Activated naive CD4-positive, alpha-beta T cell treated with anti-CD3 and anti-CD28 coated beads for 36 hours (primary cell): ENCODE results near the gene ZNRF2. TPM values are rescaled to one million over a fixed set of nuclear protein-coding genes. Genes with fewer than 3 reads are reported as not detected.
A peak's percentile ranks its signal among the peaks of the same experiment; 100 is the strongest.

Source experiments
- CTCF ChIA-PET: fragments of 350-600 bp; sonication (Branson Sonifier 250); formaldehyde crosslinking; loops from one replicate; lab custom pipeline; 2021; ENCODE audit warnings: antibody characterized with exemption; lab: Charles Lee
- DNase-seq: peaks from one replicate; pipeline ENCODE4 v3.0.0-alpha.2; 2020
- H3K27ac Mint-ChIP-seq: one replicate; pipeline ENCODE4 v1.8.0; 2021; ENCODE audit warnings: mild to moderate bottlenecking, mixed read lengths
- H3K27me3 Mint-ChIP-seq: one replicate; pipeline ENCODE4 v1.8.0; 2021; ENCODE audit warnings: low read depth, mixed read lengths
- H3K36me3 Mint-ChIP-seq: one replicate; pipeline ENCODE4 v1.8.0; 2021; ENCODE audit warnings: low read depth, mixed read lengths
- H3K4me1 Mint-ChIP-seq: one replicate; pipeline ENCODE4 v1.8.0; 2021; ENCODE audit warnings: low read depth, mixed read lengths
- H3K4me3 Mint-ChIP-seq: one replicate; pipeline ENCODE4 v1.8.0; 2021; ENCODE audit warnings: mild to moderate bottlenecking, moderate library complexity, mixed read lengths
- H3K9me3 Mint-ChIP-seq: one replicate; pipeline ENCODE4 v1.8.0; 2021; ENCODE audit warnings: mixed read lengths
- intact Hi-C: fragments of 100-400 bp; cut with micrococcal nuclease; formaldehyde crosslinking; loops from one replicate; pipeline ENCODE4 v1.15.1; 2023
- total RNA-seq, 2 experiments: library from RNA; stranded (reverse); gene quantifications; one replicate each; pipeline ENCODE4 v1.2.3, GENCODE V29; 2021

The ZNRF2 gene
- total RNA-seq, 2 experiments from 2014 or later = 10.4 to 10.5 TPM

- peak; percentile 52 for DNase-seq
- peak overlapping the region; percentile 54 for H3K4me3 Mint-ChIP-seq
- CTCF ChIA-PET = interaction anchor here (0.6 to 2.2 kb wide), 9 partner anchors 8 to 66 kb away, joined by 3 to 11 read pairs (median 3); no protein-coding TSS in a partner anchor
- H3K27ac Mint-ChIP-seq = peak overlapping the region; percentile 48
- peaks cover 44% of the 10 kb centered on the region for H3K4me1 Mint-ChIP-seq
- H3K9me3 Mint-ChIP-seq = no peaks in the 10 kb centered on the region
- intact Hi-C loops = loop anchor here (1.0 to 5.0 kb wide), 4 partner anchors 8 to 147 kb away; partner anchors contain the start of genes NOD1 and ZNRF2
- no peaks in the 10 kb centered on the region for H3K27me3 Mint-ChIP-seq
- H3K36me3 Mint-ChIP-seq = peaks cover 2% of the 10 kb centered on the region
Measured at GRCh38 chr7:30330134-30331111, 46.0 kb downstream of the ZNRF2 start.

- no peaks in the 10 kb centered on the region for H3K9me3 Mint-ChIP-seq
Measured at GRCh38 chr7:30331338-30331737, 46.9 kb downstream of the ZNRF2 start.

GRCh38 chr7:30332549-30332948 lies 48.2 kb downstream of the ZNRF2 start:
- CTCF ChIA-PET = interaction anchor here (2.2 kb wide), 1 partner anchor 10 kb away, joined by 11 read pairs; no protein-coding TSS in a partner anchor
- DNase-seq = no peak
- Mint-ChIP-seq H3K36me3 (no peaks in the 10 kb centered on the region), H3K9me3 (no peaks in the 10 kb centered on the region), H3K27ac (no peak overlapping the region), H3K4me1 (peaks cover 49% of the 10 kb centered on the region), H3K4me3 (no peak overlapping the region), H3K27me3 (no peaks in the 10 kb centered on the region)
- intact Hi-C loops = loop anchor here (5.0 kb wide), 1 partner anchor 145 kb away; the partner anchor contains the start of gene NOD1

More at GRCh38 chr7:30331338-30331737, 46.9 kb downstream of the ZNRF2 start:
- Mint-ChIP-seq H3K4me1 (peaks cover 49% of the 10 kb centered on the region), H3K4me3 (no peak overlapping the region), H3K36me3 (peaks cover 1% of the 10 kb centered on the region), H3K27ac (peak overlapping the region; percentile 65), H3K27me3 (no peaks in the 10 kb centered on the region)
- DNase-seq = no peak
- CTCF ChIA-PET = interaction anchor here (1.4 to 2.2 kb wide), 2 partner anchors 9 to 53 kb away, joined by 4 to 11 read pairs; no protein-coding TSS in a partner anchor
- intact Hi-C loops = loop anchor here (5.0 kb wide), 1 partner anchor 146 kb away; the partner anchor contains the start of gene NOD1

- Mint-ChIP-seq H3K27me3 (no peaks in the 10 kb centered on the region), H3K4me3 (no peak overlapping the region), H3K36me3 (peaks cover 6% of the 10 kb centered on the region), H3K27ac (no peak overlapping the region), H3K4me1 (peaks cover 35% of the 10 kb centered on the region), H3K9me3 (peaks cover 2% of the 10 kb centered on the region)
- DNase-seq = no peak
- intact Hi-C loops = no loop called here
- CTCF ChIA-PET = no interaction called here
Measured at GRCh38 chr7:30335763-30336487, 51.5 kb downstream of the ZNRF2 start.

GRCh38 chr7:30344513-30344912 lies 60.1 kb downstream of the ZNRF2 start:
- intact Hi-C loops = no loop called here
- CTCF ChIA-PET = no interaction called here
- peaks cover 4% of the 10 kb centered on the region for H3K36me3 Mint-ChIP-seq
- no peak overlapping the region for H3K4me3 Mint-ChIP-seq
- no peak for DNase-seq
- no peak overlapping the region for H3K27ac Mint-ChIP-seq
- H3K9me3 Mint-ChIP-seq = peaks cover 11% of the 10 kb centered on the region
- H3K27me3 Mint-ChIP-seq = no peaks in the 10 kb centered on the region
- H3K4me1 Mint-ChIP-seq = peaks cover 50% of the 10 kb centered on the region

GRCh38 chr7:30347226-30348082 lies 63.1 kb downstream of the ZNRF2 start:
- H3K27me3 Mint-ChIP-seq = no peaks in the 10 kb centered on the region
- peaks cover 48% of the 10 kb centered on the region for H3K4me1 Mint-ChIP-seq

GRCh38 chr7:30348083-30348560 lies 63.7 kb downstream of the ZNRF2 start:
- Mint-ChIP-seq H3K36me3 (no peaks in the 10 kb centered on the region), H3K27ac (peak overlapping the region; percentile 86), H3K4me3 (peak overlapping the region; percentile 50), H3K9me3 (no peaks in the 10 kb centered on the region), H3K27me3 (no peaks in the 10 kb centered on the region), H3K4me1 (peaks cover 52% of the 10 kb centered on the region)
- DNase-seq = peak; percentile 67
- CTCF ChIA-PET = interaction anchor here (1.5 to 4.7 kb wide), 2 partner anchors 18 to 26 kb away, joined by 3 to 18 read pairs; no protein-coding TSS in a partner anchor
- intact Hi-C loops = loop anchor here (1.0 to 5.0 kb wide), 8 partner anchors 18 to 390 kb away; partner anchors contain the start of genes PLEKHA8 and ZNRF2

More at GRCh38 chr7:30347226-30348082, 63.1 kb downstream of the ZNRF2 start:
- Mint-ChIP-seq H3K27ac (peak overlapping the region; percentile 86), H3K4me3 (peak overlapping the region; percentile 27), H3K9me3 (no peaks in the 10 kb centered on the region), H3K36me3 (no peaks in the 10 kb centered on the region)
- CTCF ChIA-PET = interaction anchor here (1.5 to 4.7 kb wide), 2 partner anchors 17 to 26 kb away, joined by 3 to 18 read pairs; no protein-coding TSS in a partner anchor
- intact Hi-C loops = loop anchor here (1.0 to 5.0 kb wide), 8 partner anchors 17 to 391 kb away; partner anchors contain the start of genes PLEKHA8 and ZNRF2
- DNase-seq = no peak

- intact Hi-C loops = loop anchor here (2.0 to 5.0 kb wide), 3 partner anchors 212 to 378 kb away; partner anchors contain the start of gene PLEKHA8
- Mint-ChIP-seq H3K27ac (no peak overlapping the region), H3K9me3 (no peaks in the 10 kb centered on the region), H3K27me3 (no peaks in the 10 kb centered on the region), H3K36me3 (no peaks in the 10 kb centered on the region), H3K4me1 (peaks cover 49% of the 10 kb centered on the region), H3K4me3 (no peak overlapping the region)
- no peak for DNase-seq
- CTCF ChIA-PET = interaction anchor here (0.7 to 4.7 kb wide), 5 partner anchors 16 to 74 kb away, joined by 3 to 18 read pairs (median 9); no protein-coding TSS in a partner anchor
Measured at GRCh38 chr7:30349170-30349569, 64.8 kb downstream of the ZNRF2 start.

GRCh38 chr7:30349816-30350215 lies 65.4 kb downstream of the ZNRF2 start:
- peaks cover 44% of the 10 kb centered on the region for H3K4me1 Mint-ChIP-seq
- no peaks in the 10 kb centered on the region for H3K27me3 Mint-ChIP-seq
- intact Hi-C loops = loop anchor here (2.0 to 10.0 kb wide), 4 partner anchors 213 to 377 kb away; partner anchors contain the start of gene PLEKHA8
- CTCF ChIA-PET = interaction anchor here (0.7 to 4.7 kb wide), 6 partner anchors 15 to 186 kb away, joined by 3 to 18 read pairs (median 8); no protein-coding TSS in a partner anchor
- no peak overlapping the region for H3K27ac Mint-ChIP-seq
- H3K4me3 Mint-ChIP-seq = no peak overlapping the region
- H3K9me3 Mint-ChIP-seq = no peaks in the 10 kb centered on the region
- H3K36me3 Mint-ChIP-seq = no peaks in the 10 kb centered on the region
- DNase-seq = no peak

GRCh38 chr7:30351286-30351685 lies 66.9 kb downstream of the ZNRF2 start:
- peaks cover 34% of the 10 kb centered on the region for H3K4me1 Mint-ChIP-seq
- no peak for DNase-seq
- intact Hi-C loops = loop anchor here (10.0 kb wide), 1 partner anchor 214 kb away; no protein-coding TSS in a partner anchor
- no peaks in the 10 kb centered on the region for H3K27me3 Mint-ChIP-seq
- no peak overlapping the region for H3K27ac Mint-ChIP-seq
- no peak overlapping the region for H3K4me3 Mint-ChIP-seq
- H3K36me3 Mint-ChIP-seq = no peaks in the 10 kb centered on the region
- CTCF ChIA-PET = interaction anchor here (1.8 to 4.7 kb wide), 4 partner anchors 29 to 188 kb away, joined by 6 to 18 read pairs (median 13); no protein-coding TSS in a partner anchor
- H3K9me3 Mint-ChIP-seq = no peaks in the 10 kb centered on the region
